ENCODE results near the gene GPR160. TPM values are rescaled to one million over a fixed set of nuclear protein-coding genes. Genes with fewer than 3 reads are reported as not detected.

The GPR160 gene
- polyA plus RNA-seq, 4 donors, result 33.0 to 46.1 (median 38.0) TPM

DNA sequence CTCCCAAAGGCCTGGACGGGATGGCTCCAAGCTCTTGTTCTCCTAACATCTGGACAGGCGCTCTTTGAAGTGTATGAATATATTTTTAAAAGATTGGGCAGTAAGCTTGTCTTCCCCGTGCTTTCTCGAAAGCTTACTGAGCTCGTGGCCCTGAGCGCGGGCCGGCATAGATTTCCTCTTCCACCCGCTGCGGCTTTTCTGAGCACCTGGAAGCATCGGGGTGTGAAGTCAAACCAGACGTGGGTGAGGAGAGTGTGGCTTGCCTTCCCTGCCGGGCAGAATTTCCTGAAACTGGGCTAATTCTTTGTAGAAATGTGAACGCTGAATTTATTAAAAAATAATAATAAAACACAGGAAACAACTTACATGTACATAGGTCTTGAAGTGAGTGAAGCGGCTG, 25.9 kb downstream of the GPR160 start:
- DNase-seq (ENCODE audit: low read depth in 4 of 4, low spot score in 2 of 4), result no peak

DNA sequence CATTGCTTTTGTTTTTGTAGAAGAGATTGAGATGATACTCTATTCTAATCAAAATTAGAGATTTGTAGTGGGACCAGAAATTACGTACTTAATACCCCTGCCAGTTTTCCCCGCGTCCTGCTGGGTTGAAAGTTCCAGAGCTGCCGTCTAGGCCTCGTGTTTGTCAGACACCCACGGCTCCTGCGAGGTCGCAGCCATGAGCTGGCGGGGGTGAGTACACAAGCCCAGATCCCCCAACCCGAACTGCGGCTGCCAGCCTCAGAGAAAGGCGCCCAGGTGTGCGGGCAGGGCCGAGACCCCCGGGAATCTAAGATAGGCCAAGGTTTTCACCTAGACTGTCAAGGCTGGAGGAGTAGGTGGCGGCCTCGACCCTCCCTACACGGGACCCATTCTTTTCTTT, 26.3 kb downstream of the GPR160 start:
- no peak for DNase-seq (ENCODE audit: low read depth in 4 of 4, low spot score in 2 of 4)

DNA sequence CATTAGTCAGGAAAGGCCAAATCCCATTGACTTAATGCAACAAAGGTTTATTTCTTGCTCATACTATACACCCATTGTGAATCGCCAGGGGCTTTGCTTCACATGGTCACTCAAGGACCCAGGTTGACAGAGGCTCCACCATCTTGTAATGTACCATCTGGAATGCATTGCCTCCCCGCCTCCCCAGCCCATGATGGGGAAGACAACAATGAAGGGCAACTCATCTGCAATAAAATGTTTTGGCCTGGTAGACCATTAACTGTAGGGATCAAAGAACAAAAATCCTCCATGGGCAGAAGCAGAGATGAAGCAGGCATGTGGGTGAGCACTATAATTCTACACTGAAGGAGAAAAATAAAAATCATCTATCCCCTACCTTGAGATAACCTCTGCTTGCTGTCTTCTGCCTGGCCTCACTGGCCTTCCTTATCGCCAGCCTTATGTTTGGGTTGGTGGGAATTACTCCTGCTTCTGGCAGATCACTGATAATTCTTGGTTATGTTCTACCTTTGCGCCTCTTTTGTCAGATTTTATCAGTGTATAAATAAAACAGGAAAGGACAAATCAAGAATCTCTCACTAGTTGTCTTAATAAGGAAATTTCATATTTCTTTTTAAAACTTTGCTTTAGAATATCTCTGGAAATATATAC, 37.8 kb downstream of the GPR160 start:
- no peak for DNase-seq (ENCODE audit: low read depth in 4 of 4, low spot score in 2 of 4)

DNA sequence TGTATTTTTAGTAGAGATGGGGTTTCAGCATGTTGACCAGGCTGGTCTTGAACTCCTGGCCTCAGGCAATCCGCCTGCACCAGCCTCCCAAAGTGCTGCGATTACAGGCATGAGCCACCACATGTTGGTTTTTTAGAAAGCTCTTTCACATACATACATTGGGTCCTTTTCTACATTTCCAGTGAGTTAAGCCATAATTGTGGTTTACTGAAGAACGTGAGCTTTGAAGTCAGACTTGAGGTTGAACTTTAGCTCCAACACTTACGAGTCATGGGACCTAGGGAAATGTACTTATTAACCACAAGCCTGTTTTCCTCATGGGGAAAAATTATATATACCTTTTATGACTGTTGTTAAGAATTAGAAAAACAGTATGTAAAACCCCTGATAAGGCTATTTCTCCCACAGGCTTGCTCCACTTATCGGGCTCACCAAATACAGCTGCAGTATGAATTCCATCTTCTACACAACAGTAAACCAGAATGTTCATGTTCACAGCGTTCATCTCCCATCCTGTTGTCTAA, 39.0 kb downstream of the GPR160 start:
- DNase-seq (ENCODE audit: low read depth in 4 of 4, low spot score in 2 of 4), result no peak

DNA sequence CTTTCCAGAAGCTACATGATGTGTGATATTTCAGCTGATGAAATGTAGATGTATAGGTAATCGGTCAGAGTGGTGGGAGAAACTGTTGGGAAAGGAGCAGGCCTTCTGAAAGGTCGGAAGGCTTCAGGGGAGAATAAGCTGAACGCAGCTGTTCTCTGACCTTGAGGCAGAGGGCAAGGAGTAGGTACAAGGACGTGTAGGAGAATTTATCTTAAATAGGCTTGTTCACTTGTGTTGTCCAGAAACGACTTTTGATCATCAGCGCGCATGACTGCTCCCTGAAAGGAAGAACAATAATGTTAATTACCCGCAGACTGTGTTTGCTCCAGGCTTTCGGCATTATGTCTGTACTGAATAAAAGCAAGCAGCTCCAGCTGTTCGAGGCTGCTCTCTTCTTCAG, 39.6 kb downstream of the GPR160 start:
- no peak for DNase-seq (ENCODE audit: low read depth in 4 of 4, low spot score in 2 of 4)

DNA sequence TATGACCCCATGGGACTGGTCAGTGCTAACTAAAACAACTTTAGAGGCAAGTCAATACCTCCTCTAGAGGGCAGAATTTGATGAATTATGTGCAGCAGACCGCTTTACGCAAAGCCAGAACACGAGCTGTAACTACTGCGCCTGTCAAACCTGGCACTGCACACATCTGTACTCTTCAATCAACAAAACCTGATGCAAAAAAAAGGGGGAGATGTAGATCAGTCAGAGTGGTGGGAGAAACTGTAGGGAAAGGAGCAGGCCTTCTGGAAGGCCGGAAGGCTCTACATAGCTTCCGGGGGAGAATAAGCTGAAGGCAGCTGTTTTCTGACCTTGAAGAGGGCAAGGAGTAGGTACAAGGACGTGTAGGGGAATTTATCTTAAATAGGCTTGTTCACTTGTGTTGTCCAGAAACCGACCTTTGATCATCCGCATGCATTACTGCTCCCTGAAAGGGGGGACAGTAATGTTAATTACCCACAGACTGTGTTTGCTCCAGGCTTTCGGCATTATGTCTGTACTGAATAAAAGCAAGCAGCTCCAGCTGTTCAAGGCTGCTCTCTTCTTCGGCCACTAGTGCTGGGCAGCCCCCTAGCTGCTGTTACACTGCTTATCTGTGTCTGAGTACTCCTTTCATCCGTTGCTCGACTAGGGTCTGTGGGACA, 41.0 kb downstream of the GPR160 start:
- no peak for DNase-seq (ENCODE audit: low read depth in 4 of 4, low spot score in 2 of 4)

DNA sequence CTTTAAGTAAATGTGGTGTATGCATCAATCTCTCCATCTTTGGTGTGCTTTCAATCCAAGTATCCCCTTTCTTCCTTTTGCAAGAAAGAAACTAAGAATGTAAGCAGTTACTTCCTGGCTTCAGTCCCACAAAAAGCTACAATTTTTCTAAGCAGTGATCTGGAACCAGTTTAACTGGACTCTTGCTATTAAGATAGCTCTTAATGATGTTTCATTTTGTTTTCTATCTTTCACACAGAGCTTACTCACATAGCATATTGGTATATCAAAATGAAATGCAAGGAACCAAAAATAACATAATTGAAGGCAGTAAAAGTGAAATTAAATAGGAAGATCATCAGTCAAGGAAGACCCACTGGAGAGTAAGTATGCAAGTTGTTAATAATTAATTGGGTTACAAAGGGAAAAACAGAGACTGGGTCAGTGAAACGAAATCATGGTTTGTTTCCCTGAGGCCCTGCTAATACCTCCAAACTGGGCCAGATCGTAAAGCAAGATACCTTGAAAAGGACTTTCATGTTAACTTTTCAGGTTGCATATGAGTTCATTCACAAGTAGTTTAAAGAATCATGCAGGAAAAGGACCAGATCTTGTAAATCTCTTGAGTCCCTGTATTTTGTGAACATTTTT, 41.9 kb downstream of the GPR160 start:
- no peak for DNase-seq (ENCODE audit: low read depth in 4 of 4, low spot score in 2 of 4)

DNA sequence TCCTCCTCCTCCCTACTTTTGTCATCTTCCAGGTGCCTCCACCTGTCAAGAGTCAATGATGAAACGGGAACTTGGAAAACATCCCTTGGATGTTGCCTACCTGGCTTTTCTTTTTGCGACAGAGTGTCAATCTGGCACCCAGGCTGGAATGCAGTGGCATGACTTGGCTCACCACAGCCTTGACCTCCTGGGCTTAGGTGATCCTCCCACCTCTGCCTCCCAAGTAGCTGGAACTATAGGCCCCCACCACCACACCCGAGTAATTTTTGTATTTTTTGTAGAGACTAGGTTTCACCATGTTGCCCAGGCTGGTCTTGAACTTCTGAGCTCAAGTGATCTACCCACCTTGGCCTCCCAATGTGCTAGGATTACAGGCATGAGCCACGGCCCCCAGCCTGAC, 42.8 kb downstream of the GPR160 start:
- DNase-seq (ENCODE audit: low read depth in 4 of 4, low spot score in 2 of 4), result no peak

DNA sequence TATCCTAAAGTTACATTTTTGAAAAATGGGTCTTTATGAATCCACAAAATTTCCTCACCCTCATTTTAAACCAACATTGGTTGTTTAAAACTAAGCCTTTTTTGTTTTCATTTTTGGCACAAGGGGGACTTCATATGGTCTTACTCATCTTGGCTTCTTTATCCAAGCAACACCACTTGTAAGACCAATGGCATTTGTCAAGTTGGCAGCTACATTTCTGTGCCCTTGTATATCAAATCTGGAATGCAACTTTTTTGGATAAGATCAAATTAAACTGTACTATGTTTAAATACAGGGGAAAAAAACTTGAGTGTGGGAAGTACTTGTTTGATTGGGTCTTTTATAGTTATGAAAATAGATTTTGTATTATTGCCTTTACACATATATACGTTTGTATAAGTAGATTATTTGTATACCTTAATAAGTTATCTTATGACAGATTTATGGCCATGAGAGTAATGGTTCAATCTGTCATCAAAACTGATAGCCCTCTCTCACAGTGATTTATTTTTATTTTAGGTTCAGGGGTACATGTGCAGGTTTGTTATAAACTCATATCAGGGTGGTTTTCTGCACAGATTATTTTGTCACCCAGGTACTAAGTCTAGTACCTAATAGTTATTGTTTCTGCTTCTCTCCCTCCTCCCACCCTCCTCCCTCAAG, 43.4 kb downstream of the GPR160 start:
- no peak for DNase-seq (ENCODE audit: low read depth in 4 of 4, low spot score in 2 of 4)

DNA sequence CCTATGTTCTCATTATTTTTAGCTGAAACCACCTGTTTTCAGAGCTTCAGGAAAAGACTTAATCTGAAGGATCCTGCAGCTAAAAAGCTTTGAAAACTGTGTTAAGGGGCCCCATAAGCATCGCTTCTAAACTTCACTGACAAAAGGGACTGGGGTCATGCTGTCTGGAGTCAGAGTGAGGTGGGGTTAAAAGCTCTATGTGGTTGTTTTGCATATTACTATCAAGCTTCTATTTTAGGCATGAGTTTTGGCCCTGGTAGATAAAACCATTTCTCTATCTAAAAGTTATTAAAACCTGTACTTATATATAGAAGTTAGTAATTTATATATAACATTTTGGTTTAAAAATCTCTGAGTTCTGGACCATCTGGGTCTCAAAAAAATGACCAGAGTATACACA, 45.5 kb downstream of the GPR160 start:
- no peak for DNase-seq (ENCODE audit: low read depth in 4 of 4, low spot score in 2 of 4)

DNA sequence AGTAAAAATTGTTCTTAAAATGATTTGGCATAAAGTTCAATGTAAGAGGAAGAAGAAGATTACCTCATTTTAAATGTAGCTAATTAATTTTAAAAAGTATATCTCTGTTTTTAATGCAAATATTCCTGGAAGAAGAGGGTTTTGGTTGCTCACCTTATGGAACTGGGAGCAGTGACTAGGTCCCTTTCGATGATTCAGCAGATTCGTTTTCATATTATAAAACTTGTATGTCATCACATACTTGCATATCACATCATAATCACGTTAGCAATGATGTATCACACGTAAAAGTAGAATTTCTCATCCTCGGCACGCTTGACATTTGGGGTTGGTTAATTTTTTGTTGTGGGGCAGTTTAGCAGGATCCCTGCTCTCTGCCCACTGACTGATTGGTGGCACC, 47.6 kb downstream of the GPR160 start:
- no peak for DNase-seq (ENCODE audit: low read depth in 4 of 4, low spot score in 2 of 4)

DNA sequence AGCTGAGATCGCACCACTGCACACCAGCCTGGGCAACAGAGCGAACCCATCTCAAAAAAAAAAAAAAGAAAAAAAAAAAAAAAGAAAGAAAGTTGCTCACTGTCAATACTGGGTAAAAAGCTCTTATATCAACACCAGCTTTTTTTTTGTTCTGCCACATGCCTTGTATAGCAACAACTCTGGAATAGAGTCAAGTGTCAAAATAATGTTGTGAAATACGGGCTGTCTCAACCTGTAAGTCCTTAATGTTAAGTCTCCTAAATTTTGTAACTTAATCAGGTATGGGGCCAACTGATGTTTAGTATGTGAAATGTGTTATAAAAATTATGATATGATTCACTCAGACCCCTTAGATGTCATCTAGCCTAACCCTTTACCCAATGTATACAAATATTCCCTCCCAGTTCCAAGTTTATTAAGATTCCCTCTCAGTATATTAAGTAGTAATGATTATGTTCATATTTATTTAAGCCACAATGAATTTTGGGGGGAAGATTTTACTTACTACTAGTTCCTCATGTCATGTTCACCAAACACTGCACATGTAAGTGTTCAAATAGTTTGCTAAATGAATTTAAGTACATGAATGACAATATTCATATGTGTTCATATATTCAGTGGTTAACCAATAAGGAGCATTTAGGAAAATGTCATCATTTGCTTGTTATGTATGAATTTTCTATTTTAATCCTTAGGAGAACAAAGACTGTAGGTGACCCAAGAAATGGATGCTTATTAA, 52.2 kb downstream of the GPR160 start:
- DNase-seq (ENCODE audit: low read depth in 4 of 4, low spot score in 2 of 4), result no peak

DNA sequence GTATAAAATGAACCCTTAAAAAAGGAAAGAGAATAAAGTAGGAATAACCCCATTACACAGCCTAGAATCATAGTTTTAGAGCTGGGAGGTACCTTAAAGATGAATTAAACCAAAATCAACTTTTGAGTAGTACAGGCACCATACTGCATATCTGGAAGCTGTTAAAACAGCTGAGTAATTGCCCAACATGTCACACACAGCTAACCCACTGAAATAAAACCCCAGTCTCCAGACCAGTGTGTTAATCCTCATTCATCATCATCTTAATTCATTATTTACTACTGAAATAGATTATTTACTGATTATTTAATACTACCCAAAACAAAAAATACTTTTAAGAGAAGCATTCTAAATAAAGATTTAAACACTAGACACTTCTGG, 52.8 kb downstream of the GPR160 start:
- DNase-seq (ENCODE audit: low read depth in 4 of 4, low spot score in 2 of 4), result no peak

DNA sequence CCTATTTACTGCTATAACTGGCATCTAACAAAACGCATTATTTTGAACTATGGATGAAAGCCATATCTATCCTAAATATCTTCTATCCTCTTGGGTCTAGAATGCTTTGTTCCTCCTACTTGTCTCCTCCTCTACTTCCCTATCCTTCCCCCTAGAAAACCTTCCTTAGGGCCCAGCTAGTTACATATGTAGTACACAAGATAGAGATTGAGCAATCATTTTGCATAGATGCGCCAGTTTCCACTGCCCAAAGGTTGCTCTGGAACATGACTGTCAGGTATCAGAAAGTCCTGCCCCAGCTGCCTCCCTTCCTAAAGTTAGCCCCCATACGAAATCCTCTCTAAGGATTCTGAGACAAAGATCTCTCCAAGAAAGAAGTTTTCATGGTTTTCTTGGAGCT, 55.1 kb downstream of the GPR160 start:
- DNase-seq (ENCODE audit: low read depth in 4 of 4, low spot score in 2 of 4), result no peak

DNA sequence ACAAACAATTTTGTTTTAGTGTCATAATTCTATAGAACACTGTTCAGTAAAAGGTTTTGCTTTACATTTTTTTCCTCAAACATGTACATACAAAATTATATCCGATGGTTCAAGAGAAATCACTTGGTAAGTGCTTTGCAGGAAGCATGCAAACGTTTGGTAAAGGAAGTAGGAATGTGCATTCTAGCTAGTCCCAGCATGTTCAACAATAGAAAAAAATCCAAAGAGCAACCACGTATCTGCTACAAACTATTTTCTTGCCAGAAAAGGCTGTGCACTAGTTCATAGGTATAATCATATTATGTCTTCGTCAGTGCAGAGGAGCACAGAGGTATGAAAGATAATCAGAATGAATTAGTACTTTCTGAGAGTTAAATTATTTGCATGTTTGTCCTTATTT, 58.0 kb downstream of the GPR160 start:
- DNase-seq (ENCODE audit: low read depth in 4 of 4, low spot score in 2 of 4), result no peak

DNA sequence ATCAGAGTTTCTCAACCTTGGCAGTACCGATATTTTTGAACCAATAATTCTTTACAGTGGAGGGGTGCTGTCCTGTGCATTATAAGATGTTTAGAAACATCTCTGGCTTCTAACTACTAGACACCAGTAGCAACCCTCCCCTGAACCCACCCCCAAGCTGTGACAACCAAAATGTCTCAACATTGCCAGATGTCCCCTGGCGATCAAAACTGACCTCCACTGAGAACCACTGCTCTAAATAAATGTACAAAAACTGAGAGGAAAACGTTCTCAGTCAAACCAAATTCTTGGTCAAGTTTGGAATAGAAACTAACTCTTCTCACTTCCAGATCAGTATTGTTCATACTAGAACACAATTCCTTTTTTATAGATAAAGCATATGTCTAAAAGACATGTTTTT, 58.5 kb downstream of the GPR160 start:
- no peak for DNase-seq (ENCODE audit: low read depth in 4 of 4, low spot score in 2 of 4)

DNA sequence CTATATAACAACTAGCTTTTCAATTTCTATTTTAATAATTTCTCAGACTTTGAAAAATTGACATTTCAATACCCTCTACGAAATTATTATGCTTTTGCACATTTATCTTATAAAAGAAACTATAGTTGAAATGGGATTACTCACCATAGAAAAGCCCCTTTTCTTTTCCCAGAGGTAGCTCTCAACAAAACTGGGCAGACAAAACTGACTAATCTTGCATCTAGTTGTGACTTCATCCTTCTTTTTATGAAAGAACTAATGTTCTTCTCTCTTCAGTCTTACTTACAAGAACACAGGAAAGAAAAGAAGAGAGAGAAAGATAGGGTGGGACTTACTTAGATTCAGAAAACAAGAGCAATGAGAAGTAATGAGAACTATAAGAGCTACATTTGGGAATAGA, 61.0 kb downstream of the GPR160 start:
- DNase-seq (ENCODE audit: low read depth in 4 of 4, low spot score in 2 of 4), result no peak

DNA sequence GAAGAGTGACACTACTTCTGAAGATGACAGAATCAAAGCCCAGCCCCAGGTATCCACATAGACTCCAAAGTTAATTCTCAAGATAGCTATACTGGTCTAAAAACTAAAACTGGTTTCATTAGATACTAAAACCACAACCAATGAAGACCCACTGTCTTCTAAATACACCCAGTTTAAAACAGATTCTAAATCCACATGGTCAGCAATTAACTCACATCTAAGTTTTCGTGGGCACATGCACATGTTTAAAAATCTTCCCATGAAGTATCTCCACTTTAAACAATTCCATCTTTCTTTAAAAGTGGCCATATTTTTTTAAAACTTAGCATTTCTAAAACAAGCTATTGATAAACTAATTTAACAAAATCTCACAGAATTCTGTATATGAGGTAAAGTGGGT, 63.1 kb downstream of the GPR160 start:
- no peak for DNase-seq (ENCODE audit: low read depth in 4 of 4, low spot score in 2 of 4)

DNA sequence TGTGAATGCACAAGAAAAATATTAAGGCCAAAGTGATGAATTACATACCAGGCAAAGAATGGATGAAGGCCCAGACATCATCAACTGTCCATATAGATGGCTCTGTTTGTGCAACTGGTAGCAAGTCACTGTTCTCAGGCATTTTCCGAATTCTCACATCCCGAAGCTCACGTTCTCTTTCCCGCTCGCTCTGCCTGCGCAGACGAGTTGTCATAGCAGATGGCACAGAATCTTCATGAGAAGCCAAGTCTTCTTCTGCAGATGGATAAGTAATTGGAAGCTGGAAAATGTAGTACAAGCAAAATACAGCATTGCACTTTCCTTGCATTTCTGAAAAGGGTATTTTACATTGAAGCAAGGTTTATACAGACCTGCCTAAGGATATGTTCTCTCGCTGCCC, 64.6 kb downstream of the GPR160 start:
- DNase-seq (ENCODE audit: low read depth in 4 of 4, low spot score in 2 of 4), result no peak

DNA sequence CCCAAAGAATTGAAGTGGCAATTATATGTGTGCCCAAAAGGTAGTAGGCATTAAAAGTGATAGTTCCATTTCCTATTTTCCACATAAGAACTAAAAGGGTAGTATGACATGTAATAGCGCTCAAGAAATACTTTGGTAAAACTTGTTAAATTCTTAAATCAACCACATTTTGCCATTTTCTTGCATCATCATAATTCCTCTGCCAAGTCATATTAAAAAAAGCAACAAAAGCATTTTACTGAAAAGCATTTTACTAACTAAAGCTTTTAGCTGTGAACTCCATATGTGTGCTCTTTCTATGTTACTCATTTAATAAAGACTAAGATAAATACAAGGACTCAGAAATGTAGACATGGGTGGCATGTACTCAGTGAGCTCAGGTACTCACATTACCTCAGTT, 70.1 kb downstream of the GPR160 start:
- no peak for DNase-seq (ENCODE audit: low read depth in 4 of 4, low spot score in 2 of 4)

DNA sequence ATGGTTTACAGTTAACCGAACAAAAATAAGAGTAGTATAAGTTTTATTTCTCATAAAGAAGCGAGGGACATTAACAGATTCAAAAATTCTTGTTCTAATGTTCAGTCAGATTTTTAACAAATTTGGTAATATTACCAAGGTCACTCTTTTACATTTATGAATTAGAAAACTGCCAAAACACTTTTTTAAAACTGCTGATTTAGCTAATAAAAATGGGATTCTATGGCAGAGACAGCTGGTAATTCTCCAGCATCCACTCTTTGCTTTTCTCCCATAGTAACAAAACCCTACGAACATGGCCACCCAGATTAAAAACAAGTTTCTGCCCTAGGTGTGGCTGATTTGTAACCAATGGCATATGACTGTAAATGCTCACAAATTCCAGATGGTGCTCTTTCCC, 71.2 kb downstream of the GPR160 start:
- DNase-seq (ENCODE audit: low read depth in 4 of 4, low spot score in 2 of 4), result no peak

All from left renal cortex interstitium (tissue), 4 donors.